HepG2 (cell line): ENCODE results near the gene FRMD8. TPM values are rescaled to one million over a fixed set of nuclear protein-coding genes. Genes with fewer than 3 reads are reported as not detected.

Source experiments
- ATAC-seq: fragments of 200-7000 bp; cut with Tn5 transposase; 3 replicates; pipeline ENCODE4 v1.9.1; 2020; ENCODE audit warnings: mild to moderate bottlenecking, moderate library complexity
- BruUV-seq: library from RNA; stranded (reverse); fragments of 400-500 nt; replicated peaks from 2 replicates; lab custom pipeline; 2021; lab: Mats Ljungman, UMichigan
- CTCF ChIA-PET: fragments of 300-600 bp; formaldehyde crosslinking; extraction: SDS; loops from one replicate; lab custom pipeline; 2021; ENCODE audit warnings: low total read pairs, inconsistent platforms, low intra/inter-chr PET ratio; lab: Yijun Ruan, JAX
- POLR2A ChIA-PET: fragments of 350-600 bp; sonication (Branson Sonifier 250); formaldehyde crosslinking; loops from one replicate; lab custom pipeline; 2020; ENCODE audit warnings: antibody characterized with exemption, inconsistent platforms; lab: Yijun Ruan, JAX
- DNase-seq: peaks from one replicate; pipeline ENCODE4 v3.0.0-alpha.2; 2015; ENCODE audit warnings: low spot score
- FAIRE-seq: peaks from 3 replicates; lab custom pipeline; 2011; peaks lifted over from hg19 to GRCh38; lab: Jason Lieb, UNC
- H2AFZ ChIP-seq: one replicate; pipeline ENCODE4 v1.6.1; 2011; ENCODE audit warnings: low read length, inconsistent platforms
- H3K27ac ChIP-seq: fragments of 300-600 bp; 3 replicates; pipeline ENCODE4 v1.8.0; 2011; ENCODE audit warnings: mixed run types, mild to moderate bottlenecking, mixed read lengths, low read length, inconsistent platforms; ENCODE audit not compliant: insufficient read depth; ENCODE audit errors: extremely low read length
- H3K27me3 ChIP-seq, 2 experiments: fragments of 200-600 bp in 1 of 2; 2 replicates in 1 of 2; 3 replicates in 1 of 2; pipeline versions ENCODE4 v1.6.0 to v1.8.0; 2011; ENCODE audit warnings: low read length in 2 of 2, mild to moderate bottlenecking in 2 of 2, moderate library complexity in 2 of 2, inconsistent platforms in 1 of 2; ENCODE audit not compliant: insufficient read depth in 2 of 2, control insufficient read depth in 1 of 2
- H3K36me3 ChIP-seq, 2 experiments: fragments of 200-600 bp in 1 of 2; replicated peaks in 1 of 2; 2 replicates in 1 of 2; 3 replicates in 1 of 2; pipeline versions ENCODE4 v1.5.1 to v1.8.0; 2011; ENCODE audit warnings: low read length in 2 of 2, inconsistent platforms in 1 of 2; ENCODE audit not compliant: insufficient read depth in 2 of 2, control insufficient read depth in 1 of 2
- H3K4me1 ChIP-seq: 2 replicates; pipeline ENCODE4 v1.5.1; 2012; ENCODE audit warnings: low read length, inconsistent platforms; ENCODE audit not compliant: insufficient read depth
- H3K4me2 ChIP-seq: 2 replicates; pipeline ENCODE4 v1.6.0; 2011; ENCODE audit warnings: low read depth, low read length, inconsistent platforms
- H3K4me3 ChIP-seq, 3 experiments: fragments of 200-600 bp in 1 of 3; sonication (generic), shearing (Covaris generic) in 1 of 3; replicated peaks in 1 of 3; 2 replicates each; pipeline ENCODE4 v1.5.1; 2011 to 2016; ENCODE audit warnings: low read length in 3 of 3, inconsistent platforms in 2 of 3, low read depth in 2 of 3, mild to moderate bottlenecking in 2 of 3, control low read depth in 1 of 3, mixed read lengths in 1 of 3; ENCODE audit not compliant: insufficient read depth in 1 of 3
- H3K79me2 ChIP-seq: one replicate; pipeline ENCODE4 v1.6.1; 2011; ENCODE audit warnings: low read length, inconsistent platforms; ENCODE audit not compliant: insufficient read depth
- H3K9ac ChIP-seq: 2 replicates; pipeline ENCODE4 v1.6.0; 2011; ENCODE audit warnings: mild to moderate bottlenecking, low read depth, low read length, inconsistent platforms; ENCODE audit not compliant: insufficient read depth
- H3K9me3 ChIP-seq: 2 replicates; pipeline ENCODE4 v1.5.1; 2012; ENCODE audit warnings: mild to moderate bottlenecking, low read length
- H4K20me1 ChIP-seq: 2 replicates; pipeline ENCODE4 v1.6.0; 2011; ENCODE audit warnings: inconsistent platforms, mild to moderate bottlenecking, low read length, moderate library complexity; ENCODE audit not compliant: insufficient read depth
- FLYWCH1 ChIP-seq: sonication (generic); formaldehyde crosslinking; IDR thresholded peaks from 2 replicates; pipeline ENCODE4 v1.8.1; 2023; ENCODE audit warnings: mild to moderate bottlenecking, missing genetic modification reagents
- HNRNPK ChIP-seq: fragments of 200-400 bp; formaldehyde crosslinking; IDR thresholded peaks from 2 replicates; pipeline ENCODE4 v1.6.1; 2018; ENCODE audit warnings: low read length, low read depth, moderate library complexity, mild to moderate bottlenecking; ENCODE audit not compliant: poor library complexity, severe bottlenecking
- ISX ChIP-seq: sonication (generic); formaldehyde crosslinking; conservative IDR thresholded peaks from 2 replicates; pipeline ENCODE4 v1.5.0; 2020; ENCODE audit warnings: missing genetic modification reagents
- NONO ChIP-seq, 2 experiments: fragments of 450-650 bp in 1 of 2; sonication (generic) in 1 of 2; formaldehyde crosslinking in 1 of 2; IDR thresholded peaks in 1 of 2; conservative IDR thresholded peaks in 1 of 2; 2 replicates each; pipeline versions ENCODE4 v1.6.1 to v1.8.0; 2017 to 2022; ENCODE audit warnings: mild to moderate bottlenecking in 1 of 2, missing genetic modification reagents in 1 of 2, moderate library complexity in 1 of 2
- RFX1 ChIP-seq: fragments of 450-650 bp; IDR thresholded peaks from 2 replicates; pipeline ENCODE4 v1.6.1; 2017
- SP2 ChIP-seq: sonication (generic); formaldehyde crosslinking; IDR thresholded peaks from 2 replicates; pipeline ENCODE4 v1.5.1; 2020; ENCODE audit warnings: mild to moderate bottlenecking, missing genetic modification reagents
- U2AF2 ChIP-seq: fragments of 200-400 bp; formaldehyde crosslinking; IDR thresholded peaks from 2 replicates; pipeline ENCODE4 v1.6.1; 2017; ENCODE audit warnings: low read depth, mild to moderate bottlenecking, low read length
- YEATS4 ChIP-seq: sonication (generic); formaldehyde crosslinking; IDR thresholded peaks from 2 replicates; pipeline ENCODE4 v1.4.0; 2020; ENCODE audit warnings: missing genetic modification reagents, borderline replicate concordance
- ZFP62 ChIP-seq: sonication (generic); formaldehyde crosslinking; IDR thresholded peaks from 2 replicates; pipeline ENCODE4 v1.4.0; 2020; ENCODE audit warnings: missing genetic modification reagents
- ZFX ChIP-seq: sonication (generic); formaldehyde crosslinking; IDR thresholded peaks from 2 replicates; pipeline ENCODE4 v1.4.0; 2020; ENCODE audit warnings: mild to moderate bottlenecking, low read depth, missing genetic modification reagents, moderate library complexity
- ZNF326 ChIP-seq: sonication (generic); formaldehyde crosslinking; IDR thresholded peaks from 2 replicates; pipeline ENCODE4 v1.4.0; 2020; ENCODE audit warnings: missing genetic modification reagents, borderline replicate concordance
- ZNF652 ChIP-seq: IDR thresholded peaks from 2 replicates; pipeline ENCODE4 v1.6.1; 2016; ENCODE audit warnings: low read depth, borderline replicate concordance
- ZNF883 ChIP-seq: sonication (generic); formaldehyde crosslinking; IDR thresholded peaks from 2 replicates; pipeline ENCODE4 v1.5.1; 2020; ENCODE audit warnings: mild to moderate bottlenecking, missing genetic modification reagents; ENCODE audit errors: not compliant biosample characterization
- WGBS: methylation state at CpG from one replicate; pipeline ENCODE4 v1.1.6; 2017; ENCODE audit warnings: low lambda C conversion rate; 5-methylcytosine and 5-hydroxymethylcytosine counted together
- in situ Hi-C: cut with HindIII; loops from 2 replicates; pipeline ENCODE4 v1.10.0; 2017; ENCODE audit warnings: low pct_unique_long_range_greater_than_20kb; ENCODE audit not compliant: extremely low pct_ligation_motif_present
- intact Hi-C: fragments of 100-400 bp; cut with micrococcal nuclease; formaldehyde crosslinking; loops from one replicate; pipeline ENCODE4 v1.10.0; 2022; ENCODE audit not compliant: unreplicated experiment
- polyA plus RNA-seq, 8 experiments: library from polyadenylated mRNA; depleted of rRNA in 3 of 8; stranded (reverse) in 7 of 8; unstranded in 1 of 8; fragments of >200 nt; fragmentation: Illumina TruSeq in 4 of 8; extraction: Trizol in 4 of 8; gene quantifications; 2 replicates each; pipeline versions ENCODE4 v1.2.1 to v1.2.3, GENCODE V29; 2011 to 2016; ENCODE audit warnings: low read depth in 4 of 8, missing spikeins in 1 of 8, mixed read lengths in 1 of 8; ENCODE audit not compliant: insufficient read depth in 1 of 8
- total RNA-seq, 5 experiments: library from RNA; depleted of rRNA; stranded (reverse); fragments of >200 nt; fragmentation: Illumina TruSeq; extraction: Trizol; gene quantifications; 2 replicates each; pipeline ENCODE4 v1.2.3, GENCODE V29; 2016; ENCODE audit warnings: low read depth in 1 of 5
- TF ChIP-seq, protein P1 (sequence below): sonication (generic); formaldehyde crosslinking; IDR thresholded peaks from 2 replicates; pipeline ENCODE4 v1.4.0; 2020; ENCODE audit warnings: missing genetic modification reagents

The FRMD8 gene
- total and polyA plus RNA-seq, 2 of the 13 experiments (the other 11 are each of a cell fraction or from before 2014, with no cell fraction given), result 5.8 to 20.6 TPM

DNA sequence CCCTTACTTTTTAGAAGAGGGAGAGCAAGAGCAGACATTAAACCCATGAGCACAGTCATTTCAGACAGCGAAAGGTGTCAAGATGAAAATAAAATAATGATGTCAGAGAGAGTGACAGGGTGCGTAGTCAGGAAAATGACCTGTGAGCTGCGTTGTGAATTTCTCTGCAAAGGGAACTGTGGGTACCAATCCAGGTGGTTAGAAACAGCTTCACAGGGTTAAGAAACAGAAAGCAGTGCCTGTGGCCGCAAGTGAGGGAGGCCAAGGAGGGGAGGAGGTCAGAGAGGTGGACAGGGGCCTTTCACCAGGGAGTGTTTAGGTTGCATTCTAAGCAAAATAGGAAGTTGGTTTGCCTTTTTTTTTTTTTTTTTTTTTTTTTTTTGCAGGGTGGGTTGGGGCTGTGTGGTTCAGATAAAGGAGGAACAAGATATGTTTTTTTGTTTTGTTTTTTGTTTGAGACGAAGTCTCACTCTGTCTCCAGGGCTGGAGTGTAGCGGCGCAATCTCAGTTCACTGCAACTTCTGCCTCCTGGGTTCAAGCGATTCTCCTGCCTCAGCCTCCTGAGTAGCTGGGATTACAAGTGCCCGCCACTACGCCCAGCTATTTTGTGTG lies 24.0 kb upstream of the FRMD8 start:
- intact Hi-C loops (no loop called here), in situ Hi-C loops (loop anchor here (10.0 kb wide), 1 partner anchor 102 kb away; no protein-coding TSS in a partner anchor)
- Histone ChIP-seq H3K9me3 (no peaks in the 10 kb centered on the region), H3K4me1 (peaks cover 60% of the 10 kb centered on the region), H3K27ac (no peak overlapping the region), H3K27me3 (no peaks in the 10 kb centered on the region), H3K4me2 (no peak overlapping the region), H3K36me3 (no peaks in the 10 kb centered on the region), H4K20me1 (no peaks in the 10 kb centered on the region), H3K4me3 (no peak overlapping the region), H3K79me2 (no peaks in the 10 kb centered on the region), H3K9ac (no peak overlapping the region), H2AFZ (no peak overlapping the region)
- TF ChIP-seq HNRNPK (no peak), ZNF326 (no peak), YEATS4 (CRISPR knock-in tag) (no peak), ZFP62 (CRISPR knock-in tag) (no peak), U2AF2 (no peak), ZNF652 (CRISPR knock-in tag) (no peak), ZFX (no peak), ISX (CRISPR knock-in tag) (no peak), ZNF883 (CRISPR knock-in tag) (no peak), SP2 (CRISPR knock-in tag) (no peak), NONO (IDR thresholded peaks at IDR 0.05) (no peak), NONO (CRISPR knock-in tag; conservative IDR thresholded peaks at IDR 0.05) (no peak), RFX1 (no peak), FLYWCH1 (CRISPR knock-in tag) (no peak)
- TF ChIP-seq, protein P1, sequence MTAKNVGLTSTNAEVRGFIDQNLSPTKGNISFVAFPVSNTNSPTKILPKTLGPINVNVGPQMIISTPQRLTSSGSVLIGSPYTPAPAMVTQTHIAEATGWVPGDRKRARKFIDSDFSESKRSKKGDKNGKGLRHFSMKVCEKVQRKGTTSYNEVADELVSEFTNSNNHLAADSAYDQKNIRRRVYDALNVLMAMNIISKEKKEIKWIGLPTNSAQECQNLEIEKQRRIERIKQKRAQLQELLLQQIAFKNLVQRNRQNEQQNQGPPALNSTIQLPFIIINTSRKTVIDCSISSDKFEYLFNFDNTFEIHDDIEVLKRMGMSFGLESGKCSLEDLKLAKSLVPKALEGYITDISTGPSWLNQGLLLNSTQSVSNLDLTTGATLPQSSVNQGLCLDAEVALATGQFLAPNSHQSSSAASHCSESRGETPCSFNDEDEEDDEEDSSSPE (CRISPR knock-in tag), result no peak
- ATAC-seq (no peak), DNase-seq (no peak), FAIRE-seq (no peak)
- no TSS peak for BruUV-seq
- POLR2A ChIA-PET, result interaction anchor here (1.2 to 1.4 kb wide), 2 partner anchors 9 to 145 kb away, joined by 3 read pairs; no protein-coding TSS in a partner anchor
- CTCF ChIA-PET, result no interaction called here
- 72% methylated on average over 10 of the region's 10 CpGs for WGBS
